ENCODE measurements around the gene SERPINB12.

The SERPINB12 gene, protein sequence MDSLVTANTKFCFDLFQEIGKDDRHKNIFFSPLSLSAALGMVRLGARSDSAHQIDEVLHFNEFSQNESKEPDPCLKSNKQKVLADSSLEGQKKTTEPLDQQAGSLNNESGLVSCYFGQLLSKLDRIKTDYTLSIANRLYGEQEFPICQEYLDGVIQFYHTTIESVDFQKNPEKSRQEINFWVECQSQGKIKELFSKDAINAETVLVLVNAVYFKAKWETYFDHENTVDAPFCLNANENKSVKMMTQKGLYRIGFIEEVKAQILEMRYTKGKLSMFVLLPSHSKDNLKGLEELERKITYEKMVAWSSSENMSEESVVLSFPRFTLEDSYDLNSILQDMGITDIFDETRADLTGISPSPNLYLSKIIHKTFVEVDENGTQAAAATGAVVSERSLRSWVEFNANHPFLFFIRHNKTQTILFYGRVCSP

DNA sequence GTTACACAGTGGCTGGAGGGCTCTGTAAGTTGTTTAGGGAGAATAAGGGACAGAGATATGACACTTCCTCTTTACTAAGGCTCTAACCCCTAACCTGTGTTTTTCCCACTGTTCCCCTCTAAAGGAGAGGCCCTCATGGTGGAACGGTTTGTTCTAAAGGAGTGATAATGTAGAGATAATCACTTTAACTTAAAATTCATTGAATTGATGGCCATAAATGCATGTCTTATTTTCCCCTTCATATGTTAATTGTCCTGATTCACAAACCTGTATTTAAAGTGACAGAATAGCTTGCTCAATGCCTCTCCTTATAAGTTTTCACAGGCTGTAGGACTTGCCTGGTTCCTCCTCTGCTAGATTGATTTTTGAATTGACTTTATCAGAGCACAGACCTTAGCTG lies at the start of gene SERPINB12:
Gene SERPINB12, plus strand, starts transcription at position 301 of the 400 bp plus-strand sequence. CDS start 13,791 bp downstream, outside the sequence.
- no peak for DNase-seq (ENCODE audit: low read depth, low spot score)

- no peak for DNase-seq (ENCODE audit: low read depth, low spot score)
Measured at GRCh38 chr18:63492851-63493250, 49.3 kb upstream of the SERPINB12 start.

DNA sequence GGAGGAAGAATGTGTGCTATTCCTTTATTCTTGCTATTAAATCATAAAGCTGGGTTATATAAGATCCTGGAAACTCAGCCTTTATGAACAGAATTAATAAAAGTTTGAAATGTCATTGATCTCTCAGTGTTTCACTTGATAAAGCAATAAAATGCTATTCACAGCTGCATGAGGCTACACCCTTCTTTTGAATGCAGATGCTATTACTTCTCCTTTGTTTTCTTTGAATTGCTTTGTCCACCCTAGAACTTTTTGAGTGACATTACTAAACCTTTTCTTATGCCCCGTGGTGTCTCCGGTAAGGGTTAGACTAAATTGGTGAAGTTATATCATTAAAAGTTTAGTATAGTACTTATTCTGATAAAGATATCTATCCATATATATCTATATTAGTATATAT lies 46.5 kb upstream of the SERPINB12 start:
- DNase-seq (ENCODE audit: low read depth, low spot score), result no peak

DNA sequence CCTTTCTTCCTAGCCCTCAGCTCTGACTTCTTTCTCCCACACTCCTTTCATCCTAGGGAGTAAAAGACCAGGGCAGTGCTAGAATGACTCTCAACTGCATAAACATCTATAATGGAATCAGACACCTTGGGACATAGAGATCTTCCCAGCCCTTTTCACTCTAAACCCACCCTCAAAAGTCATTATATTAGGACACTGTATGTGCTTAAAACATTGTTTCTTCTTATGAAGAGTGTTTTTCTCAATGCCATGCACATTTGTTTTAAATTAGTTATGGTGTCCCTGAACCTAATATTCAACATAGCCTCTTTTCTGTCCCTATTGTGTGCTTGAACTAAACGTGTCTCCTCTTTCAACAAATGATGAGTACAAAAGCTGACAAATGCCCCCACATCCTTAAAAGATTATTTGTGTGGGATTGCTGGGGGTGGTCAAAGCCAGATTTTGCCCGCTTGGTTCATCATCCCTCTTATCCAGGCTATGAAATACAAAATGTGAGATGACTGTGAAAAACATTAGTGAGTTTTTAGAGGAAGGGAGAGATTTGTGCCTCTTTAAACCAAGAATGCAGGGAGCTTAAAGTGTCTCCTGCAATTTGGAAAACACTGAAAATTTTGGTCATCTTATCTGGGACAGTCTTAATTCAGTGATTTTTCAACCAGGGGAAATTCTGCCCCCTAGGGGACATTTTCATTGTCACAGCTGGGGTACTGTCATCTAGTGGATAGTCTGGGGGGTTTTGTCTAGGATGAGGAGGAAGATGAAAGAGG lies 36.4 kb upstream of the SERPINB12 start:
- DNase-seq (ENCODE audit: low read depth, low spot score), result no peak

DNA sequence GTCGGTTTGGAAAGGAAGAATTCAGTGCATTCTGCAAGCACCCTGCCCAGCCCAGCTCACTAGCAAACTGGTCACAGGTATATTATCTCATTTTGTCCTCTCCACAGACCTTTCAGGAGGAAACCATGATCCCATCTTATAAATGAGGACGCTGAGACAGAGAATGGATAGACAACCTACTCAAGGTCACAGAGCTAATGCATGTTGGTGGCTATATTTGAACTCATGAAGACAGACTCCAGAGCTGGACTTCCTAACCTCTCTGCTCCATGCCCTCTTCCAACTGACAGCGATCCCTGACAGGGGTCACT lies 35.9 kb upstream of the SERPINB12 start:
- DNase-seq (ENCODE audit: low read depth, low spot score), result no peak

DNA sequence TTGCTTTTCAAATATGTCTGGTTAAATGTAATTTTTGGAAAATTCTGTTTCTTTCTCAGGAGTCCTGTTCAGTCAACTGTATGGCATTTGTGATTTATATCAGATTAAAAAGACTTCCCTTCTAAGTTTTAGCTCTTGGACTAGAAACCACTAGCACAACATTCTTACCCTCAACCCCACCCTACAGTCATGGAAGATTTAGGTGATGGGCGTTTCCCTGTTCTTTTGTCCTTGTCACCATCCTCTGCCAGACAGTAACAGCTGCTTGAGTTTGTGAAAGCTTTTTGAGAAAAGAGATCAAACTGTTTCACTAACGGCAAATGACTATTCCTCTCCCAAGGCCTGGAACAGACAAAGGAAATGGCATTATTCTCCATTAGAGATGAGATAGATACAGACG lies 33.6 kb upstream of the SERPINB12 start:
- DNase-seq (ENCODE audit: low read depth, low spot score), result no peak

GRCh38 chr18:63511285-63511684 lies 30.9 kb upstream of the SERPINB12 start:
- DNase-seq (ENCODE audit: low read depth, low spot score), result peak; percentile 12

GRCh38 chr18:63514326-63514725 lies 27.8 kb upstream of the SERPINB12 start:
- DNase-seq (ENCODE audit: low read depth, low spot score), result no peak

DNA sequence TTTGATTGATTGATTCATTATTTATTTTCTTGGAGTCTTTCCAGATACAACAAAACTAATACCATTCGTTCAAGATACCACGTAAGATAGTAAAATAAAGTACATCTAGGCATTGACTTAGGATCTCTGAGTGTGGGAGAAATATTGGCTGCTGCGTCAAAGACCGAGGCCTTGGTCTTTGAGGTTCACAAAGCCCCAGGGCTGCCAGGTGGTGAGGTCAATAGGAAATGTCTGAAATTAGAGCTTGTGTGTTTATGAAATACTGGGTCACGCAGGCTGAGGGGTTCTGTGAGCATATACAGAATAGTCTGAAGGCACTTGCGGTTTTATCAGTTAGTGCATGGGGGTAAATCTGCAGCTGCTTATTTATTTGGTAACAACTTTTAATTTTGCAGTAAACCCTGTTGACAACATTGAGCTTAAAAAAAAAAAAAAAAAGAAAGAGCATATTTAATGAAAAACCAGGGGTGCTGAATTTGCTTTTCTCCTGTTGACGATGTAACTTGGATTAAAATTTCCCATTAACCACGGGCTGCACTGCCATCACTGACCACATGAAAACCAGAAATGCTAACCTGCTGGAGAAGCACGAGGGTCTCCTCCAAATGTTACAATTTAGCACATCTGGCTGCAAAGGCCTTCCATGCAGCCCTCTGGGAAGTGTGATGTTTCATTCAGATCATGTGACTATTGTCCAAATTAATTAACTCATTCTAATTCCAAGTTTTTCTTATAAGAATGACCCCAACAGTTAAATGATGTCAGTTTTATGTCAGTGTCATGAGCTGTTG lies 27.1 kb upstream of the SERPINB12 start:
- no peak for DNase-seq (ENCODE audit: low read depth, low spot score)

DNA sequence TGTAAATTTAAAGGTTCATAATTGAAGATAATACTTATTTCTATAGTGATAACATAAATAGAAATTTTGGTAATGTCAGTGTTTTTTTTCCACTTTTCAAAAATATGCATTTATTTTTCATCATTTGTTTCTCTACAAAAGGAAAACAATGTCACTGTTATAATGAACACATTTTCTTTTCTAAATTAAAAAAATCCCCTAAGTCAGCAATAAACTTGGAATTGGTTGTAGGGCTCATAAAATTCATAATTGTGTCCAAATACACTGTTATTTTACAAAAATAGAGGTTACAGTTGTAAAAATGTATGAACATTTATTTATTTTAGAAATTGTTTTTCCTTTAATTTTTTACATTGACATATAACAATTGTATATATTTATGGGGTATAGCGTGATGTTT lies 26.4 kb upstream of the SERPINB12 start:
- no peak for DNase-seq (ENCODE audit: low read depth, low spot score)

DNA sequence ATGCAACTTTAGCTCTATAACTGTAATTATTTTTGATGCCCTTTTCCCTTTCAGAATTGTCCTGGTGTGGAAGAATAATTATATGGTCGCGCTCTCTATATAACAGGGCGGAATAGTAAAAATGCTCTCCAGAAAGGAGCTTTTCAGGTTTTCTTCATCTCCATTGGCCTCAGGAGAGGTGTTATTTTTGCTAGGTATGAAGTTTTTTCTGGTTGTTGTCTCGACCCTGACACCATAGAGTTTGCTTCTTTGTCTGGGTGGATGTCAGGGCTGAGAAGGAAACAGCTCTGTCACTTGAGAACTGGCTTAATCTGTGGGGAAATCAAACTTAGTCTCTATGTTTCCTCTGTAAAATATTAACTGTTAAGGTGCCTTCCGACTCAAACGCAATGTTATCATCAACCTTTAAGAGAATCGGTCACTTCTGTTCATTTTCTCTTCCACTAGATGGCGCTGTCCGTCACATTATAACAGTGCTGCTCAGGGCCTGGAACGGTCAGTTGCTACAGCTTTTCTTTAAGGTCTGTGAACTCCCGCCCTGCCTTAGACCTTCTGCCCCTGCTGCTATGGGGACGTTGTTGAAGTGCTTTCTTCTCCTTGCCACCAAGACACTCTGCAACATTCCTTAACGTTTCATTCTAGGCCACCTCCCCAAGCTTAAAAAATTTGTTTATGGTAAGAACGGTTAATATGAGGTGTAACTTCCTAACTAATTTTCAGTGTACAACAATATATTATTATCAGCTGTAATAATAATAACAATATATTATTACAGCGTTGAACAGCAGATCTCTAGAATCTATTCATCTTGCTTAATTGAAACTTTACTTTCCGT lies 23.8 kb upstream of the SERPINB12 start:
- peak; percentile 49 for DNase-seq (ENCODE audit: low read depth, low spot score)

DNA sequence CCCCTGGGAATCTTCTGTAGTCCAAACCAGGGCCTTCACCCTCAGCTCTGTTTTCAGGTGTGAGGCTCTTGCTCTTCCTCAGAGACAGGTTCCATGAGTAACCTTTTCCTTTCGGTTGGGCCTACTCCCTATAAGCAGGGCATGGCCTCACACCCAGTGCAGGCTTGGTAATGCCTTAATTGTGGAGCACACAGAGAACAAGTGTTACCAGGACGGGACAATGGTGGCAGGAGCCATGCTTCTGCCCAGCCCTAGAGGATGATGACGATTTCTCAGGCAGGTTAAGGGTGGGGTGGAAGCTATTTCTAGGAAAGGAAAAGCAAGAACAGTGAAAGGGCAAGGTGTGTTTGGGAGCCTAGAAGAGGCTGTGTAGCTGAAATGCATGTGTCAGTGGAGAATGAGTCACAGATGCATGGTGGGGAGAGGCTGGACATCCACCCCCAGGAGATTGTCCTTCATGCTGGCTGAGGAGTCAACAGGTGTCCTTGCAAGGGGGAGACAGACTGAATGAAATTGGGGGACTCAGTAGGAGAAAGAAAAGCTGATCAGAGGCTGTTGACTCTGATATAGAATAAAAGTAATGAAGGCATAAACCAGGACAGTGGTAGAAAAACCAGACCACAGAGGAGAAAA lies 22.0 kb upstream of the SERPINB12 start:
- DNase-seq (ENCODE audit: low read depth, low spot score), result no peak

DNA sequence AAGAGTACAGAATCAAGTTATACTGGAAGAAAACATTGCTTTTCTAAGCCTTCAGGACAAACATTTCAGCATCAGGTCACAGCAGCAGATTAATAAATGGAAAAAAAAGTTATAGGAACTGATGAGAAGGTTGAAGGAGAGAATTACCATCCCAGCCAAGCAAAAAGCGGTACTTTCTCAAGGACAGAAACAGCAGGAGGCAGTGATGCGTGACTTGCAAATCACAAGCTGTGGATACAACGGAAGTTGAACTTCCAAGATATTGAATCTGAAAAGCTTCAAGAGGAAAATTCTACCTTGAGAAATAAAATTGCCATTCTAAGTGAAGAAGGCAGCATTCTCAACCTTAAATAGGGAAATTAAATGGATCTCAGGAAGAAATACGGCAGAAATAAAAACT lies 18.5 kb upstream of the SERPINB12 start:
- no peak for DNase-seq (ENCODE audit: low read depth, low spot score)

DNA sequence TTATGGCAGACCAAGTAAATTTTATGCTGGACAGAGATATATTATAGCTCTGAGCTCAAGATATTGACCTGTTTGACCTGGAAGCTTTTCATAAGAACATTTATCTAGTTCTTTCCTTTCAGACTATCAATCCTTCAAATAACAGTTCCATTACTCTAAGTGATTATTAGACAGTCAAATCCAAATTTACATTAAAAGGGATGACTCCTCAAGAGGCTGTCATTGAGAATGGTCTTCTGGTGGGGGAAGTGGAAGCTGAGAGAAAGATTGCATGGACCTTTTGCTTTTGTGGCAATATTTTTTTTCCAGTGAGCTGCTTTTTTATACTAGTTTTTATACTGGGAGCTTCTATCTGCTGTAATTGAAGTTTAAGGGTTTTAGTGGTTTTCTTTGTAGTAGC lies 14.9 kb upstream of the SERPINB12 start:
- no peak for DNase-seq (ENCODE audit: low read depth, low spot score)

GRCh38 chr18:63528863-63529492 lies 13.2 kb upstream of the SERPINB12 start:
- DNase-seq (ENCODE audit: low read depth, low spot score), result no peak

GRCh38 chr18:63532471-63532870 lies 9.7 kb upstream of the SERPINB12 start:
- no peak for DNase-seq (ENCODE audit: low read depth, low spot score)

DNA sequence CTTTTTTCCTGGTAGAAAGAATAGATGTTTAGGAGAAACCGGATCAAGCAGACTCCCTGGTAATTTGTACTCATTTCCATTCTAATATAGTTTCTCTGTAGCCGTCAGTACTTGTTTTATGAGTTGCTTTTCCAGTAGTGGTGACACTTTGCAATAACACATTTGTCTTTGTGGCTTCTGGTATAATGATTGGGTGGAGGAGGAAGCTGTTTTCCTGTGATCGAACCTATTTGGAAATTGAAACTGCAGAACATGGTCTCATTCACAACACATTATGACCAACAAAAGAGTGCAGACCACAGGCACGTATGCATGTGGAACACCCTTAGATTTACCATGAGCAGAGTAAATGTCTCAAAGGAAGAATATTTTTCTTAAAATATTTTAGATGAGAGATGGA lies 7.6 kb upstream of the SERPINB12 start:
- DNase-seq (ENCODE audit: low read depth, low spot score), result no peak

- DNase-seq (ENCODE audit: low read depth, low spot score), result no peak
Measured at GRCh38 chr18:63539904-63540510, 2.2 kb upstream of the SERPINB12 start.

GRCh38 chr18:63544017-63544416 lies 1.8 kb downstream of the SERPINB12 start:
- DNase-seq (ENCODE audit: low read depth, low spot score), result no peak

DNA sequence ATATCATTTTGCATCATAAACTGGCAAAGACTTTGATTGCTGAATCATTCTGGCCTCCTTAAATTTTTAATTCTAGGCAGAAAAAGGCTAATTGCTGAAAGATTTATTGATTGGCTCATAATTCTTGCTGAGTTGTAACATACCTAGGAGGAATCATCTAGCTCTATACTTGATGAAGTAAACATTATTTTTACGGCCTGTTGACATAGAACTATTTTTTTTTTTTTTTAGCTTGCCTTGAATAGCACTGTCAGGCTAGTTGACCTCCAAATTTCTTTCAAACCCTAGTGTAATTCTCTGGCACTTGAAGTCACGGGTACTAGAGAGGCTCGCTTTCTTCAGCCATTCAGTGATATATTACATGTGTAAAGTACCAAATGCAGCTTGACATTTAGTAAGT lies 2.8 kb downstream of the SERPINB12 start:
- DNase-seq (ENCODE audit: low read depth, low spot score), result no peak

All from smooth muscle cell of the brain vasculature (primary cell).